GM23338 (cell line): ENCODE data around the gene ZNF256.

ENCODE experiments used
- CREB1 ChIP-seq: fragments of 250-450 bp; sonication (Bioruptor Pico); IDR thresholded peaks from 2 replicates; pipeline ENCODE4 v1.5.0; 2020; ENCODE audit warnings: low read depth, mild to moderate bottlenecking, moderate library complexity
- CTCF ChIP-seq, 2 experiments: fragments of 200-600 bp in 1 of 2; sonication (generic) in 1 of 2; conservative IDR thresholded peaks; 2 replicates each; pipeline versions ENCODE4 v1.5.1 to v1.6.1; 2016 to 2017; ENCODE audit warnings: antibody characterized with exemption in 2 of 2, low read depth in 2 of 2, mild to moderate bottlenecking in 2 of 2, moderate library complexity in 1 of 2
- EZH2 ChIP-seq: fragments of 200-600 bp; sonication (generic); IDR thresholded peaks from one replicate; pipeline ENCODE4 v1.8.0; 2017; ENCODE audit warnings: antibody characterized with exemption, mild to moderate bottlenecking, low read depth; ENCODE audit not compliant: unreplicated experiment
- NANOG ChIP-seq: IDR thresholded peaks from 2 replicates; pipeline ENCODE4 v1.6.1; 2016; ENCODE audit warnings: antibody characterized with exemption, borderline replicate concordance
- POLR2AphosphoS5 ChIP-seq: IDR thresholded peaks from 2 replicates; pipeline ENCODE4 v1.6.1; 2016; ENCODE audit warnings: antibody characterized with exemption, low read depth
- REST ChIP-seq: IDR thresholded peaks from one replicate; pipeline ENCODE4 v1.6.1; 2018; ENCODE audit warnings: antibody characterized with exemption; ENCODE audit not compliant: unreplicated experiment
- ZNF331 ChIP-seq: fragments of 250-450 bp; sonication (Bioruptor Pico); IDR thresholded peaks from 2 replicates; pipeline ENCODE4 v1.5.0; 2020; ENCODE audit warnings: low read depth, mild to moderate bottlenecking, moderate library complexity
- ZNF462 ChIP-seq: fragments of 250-450 bp; sonication (Bioruptor Pico); IDR thresholded peaks from 2 replicates; pipeline ENCODE4 v1.5.0; 2020; ENCODE audit warnings: mild to moderate bottlenecking, moderate library complexity

- TF ChIP-seq CTCF (conservative IDR thresholded peaks at IDR 0.05; ENCODE audit: low read depth in 2 of 2) (peak; percentile 56 to 76), POLR2AphosphoS5 (peak; percentile 62), EZH2 (no peak), REST (no peak), ZNF331 (no peak), CREB1 (CRISPR knock-in tag) (no peak; the same call in 1 of the 2 replicates), ZNF462 (no peak), NANOG (no peak)
Measured at GRCh38 chr19:57947419-57948134, at the start of gene ZNF256.
